ENCODE measurements around the gene NYAP1.

Gene NYAP1

GRCh38 chr7:100481466-100481865 lies 2.3 kb upstream of the NYAP1 start:
- Histone ChIP-seq H3F3A (ENCODE audit: low read depth) (peaks cover 6% of the 10 kb centered on the region; the same call in 1 of the 2 replicates), H3K27me3 (ENCODE audit: insufficient read depth, low read length, poor library complexity, severe bottlenecking) (peaks cover 5% of the 10 kb centered on the region), H3K9me3 (ENCODE audit: insufficient read depth, low read depth, low read length) (no peaks in the 10 kb centered on the region), H3K79me2 (ENCODE audit: insufficient read depth, low read length) (peaks cover 25% of the 10 kb centered on the region), H2AFZ (ENCODE audit: low read length) (no peak overlapping the region; the same call in 1 of the 2 replicates), H3K4me2 (ENCODE audit: low read depth, low read length, poor library complexity, severe bottlenecking) (no peak overlapping the region), H3K9me2 (replicated peaks; ENCODE audit: low read depth, low read length) (no peaks in the 10 kb centered on the region), H3K36me3 (ENCODE audit: insufficient read depth, low read length) (no peaks in the 10 kb centered on the region), H3K4me1 (ENCODE audit: insufficient read depth, low read length, poor library complexity, severe bottlenecking) (peaks cover 16% of the 10 kb centered on the region), H4K20me1 (ENCODE audit: insufficient read depth, low read length, poor library complexity, severe bottlenecking) (peaks cover 21% of the 10 kb centered on the region), H3K4me3 (ENCODE audit: low read length, poor library complexity, severe bottlenecking) (no peak overlapping the region), H3K9ac (ENCODE audit: low read depth, low read length, poor library complexity, severe bottlenecking) (no peak overlapping the region)
- no peak for TF ChIP-seq EZH2phosphoT487 (IDR thresholded peaks at IDR 0.05; ENCODE audit: borderline replicate concordance)
- TF ChIP-seq CTCF (conservative IDR thresholded peaks at IDR 0.05; ENCODE audit: low read length): no peak

GRCh38 chr7:100482728-100483089 lies 1.0 kb upstream of the NYAP1 start:
- Histone ChIP-seq H2AFZ (ENCODE audit: low read length) (peak overlapping the region; percentile 86; the same call in 1 of the 2 replicates), H3K36me3 (ENCODE audit: insufficient read depth, low read length) (no peaks in the 10 kb centered on the region), H3K9ac (ENCODE audit: low read depth, low read length, poor library complexity, severe bottlenecking) (peak overlapping the region; percentile 41), H3K9me2 (replicated peaks; ENCODE audit: low read depth, low read length) (no peaks in the 10 kb centered on the region), H3K4me3 (ENCODE audit: low read length, poor library complexity, severe bottlenecking) (peak overlapping the region; percentile 75), H3K4me2 (ENCODE audit: low read depth, low read length, poor library complexity, severe bottlenecking) (peak overlapping the region; percentile 96), H3K79me2 (ENCODE audit: insufficient read depth, low read length) (peaks cover 13% of the 10 kb centered on the region), H3K27me3 (ENCODE audit: insufficient read depth, low read length, poor library complexity, severe bottlenecking) (peaks cover 5% of the 10 kb centered on the region), H3K9me3 (ENCODE audit: insufficient read depth, low read depth, low read length) (no peaks in the 10 kb centered on the region), H4K20me1 (ENCODE audit: insufficient read depth, low read length, poor library complexity, severe bottlenecking) (peaks cover 8% of the 10 kb centered on the region), H3K4me1 (ENCODE audit: insufficient read depth, low read length, poor library complexity, severe bottlenecking) (peaks cover 9% of the 10 kb centered on the region), H3F3A (ENCODE audit: low read depth) (peaks cover 6% of the 10 kb centered on the region; the same call in 1 of the 2 replicates)
- TF ChIP-seq CTCF (conservative IDR thresholded peaks at IDR 0.05; ENCODE audit: low read length) (no peak), EZH2phosphoT487 (IDR thresholded peaks at IDR 0.05; ENCODE audit: borderline replicate concordance) (no peak)

- Histone ChIP-seq H3K9me2 (replicated peaks; ENCODE audit: low read depth, low read length) (no peaks in the 10 kb centered on the region), H3K79me2 (ENCODE audit: insufficient read depth, low read length) (peaks cover 8% of the 10 kb centered on the region), H3K4me3 (ENCODE audit: low read length, poor library complexity, severe bottlenecking) (peak overlapping the region; percentile 75), H3K9ac (ENCODE audit: low read depth, low read length, poor library complexity, severe bottlenecking) (peak overlapping the region; percentile 41), H3K4me1 (ENCODE audit: insufficient read depth, low read length, poor library complexity, severe bottlenecking) (peaks cover 9% of the 10 kb centered on the region), H3K9me3 (ENCODE audit: insufficient read depth, low read depth, low read length) (no peaks in the 10 kb centered on the region), H2AFZ (ENCODE audit: low read length) (peak overlapping the region; percentile 86; the same call in 1 of the 2 replicates), H3K36me3 (ENCODE audit: insufficient read depth, low read length) (no peaks in the 10 kb centered on the region), H3F3A (ENCODE audit: low read depth) (peaks cover 6% of the 10 kb centered on the region; the same call in 1 of the 2 replicates), H4K20me1 (ENCODE audit: insufficient read depth, low read length, poor library complexity, severe bottlenecking) (peaks cover 5% of the 10 kb centered on the region), H3K4me2 (ENCODE audit: low read depth, low read length, poor library complexity, severe bottlenecking) (peak overlapping the region; percentile 96), H3K27me3 (ENCODE audit: insufficient read depth, low read length, poor library complexity, severe bottlenecking) (peaks cover 5% of the 10 kb centered on the region)
- peak; percentile 82 for TF ChIP-seq CTCF (conservative IDR thresholded peaks at IDR 0.05; ENCODE audit: low read length)
- TF ChIP-seq EZH2phosphoT487 (IDR thresholded peaks at IDR 0.05; ENCODE audit: borderline replicate concordance): no peak
Measured at GRCh38 chr7:100483090-100483721, 521 bp upstream of the NYAP1 start.

Measured in Loucy (cell line).